HG02973 (cell line): Measurements from ENCODE around the gene FAM174C.

Source experiments
- ATAC-seq: cut with Tn5 transposase; IDR thresholded peaks from one replicate; pipeline ENCODE4 v1.9.1; 2021; ENCODE audit warnings: moderate library complexity; ENCODE audit not compliant: unreplicated experiment

The FAM174C gene

GRCh38 chr19:1284293-1284978 is 9.1 kb downstream of the FAM174C start:
- no peak for ATAC-seq

GRCh38 chr19:1284979-1285736 is 9.8 kb downstream of the FAM174C start:
- ATAC-seq = no peak

GRCh38 chr19:1285737-1286360 is 10.5 kb downstream of the FAM174C start, which contains the start of gene EFNA2:
TSS of gene EFNA2 (plus strand) at chr19:1285873. CDS start at chr19:1286169, 296 bp downstream.
- no peak for ATAC-seq

- no peak for ATAC-seq
Observed at GRCh38 chr19:1286487-1287353, 11.4 kb downstream of the FAM174C start.

- no peak for ATAC-seq
Observed at GRCh38 chr19:1287354-1288225, 12.3 kb downstream of the FAM174C start.

GRCh38 chr19:1288226-1288612 is 12.9 kb downstream of the FAM174C start:
- no peak for ATAC-seq

- no peak for ATAC-seq
Observed at GRCh38 chr19:1288833-1289685, 13.7 kb downstream of the FAM174C start.

GRCh38 chr19:1289686-1290025 is 14.3 kb downstream of the FAM174C start:
- no peak for ATAC-seq

- ATAC-seq = no peak
Observed at GRCh38 chr19:1290196-1290702, 14.9 kb downstream of the FAM174C start.

GRCh38 chr19:1290703-1291651 is 15.6 kb downstream of the FAM174C start:
- no peak for ATAC-seq

- no peak for ATAC-seq
Observed at GRCh38 chr19:1291761-1292418, 16.6 kb downstream of the FAM174C start.

GRCh38 chr19:1292419-1293151 is 17.3 kb downstream of the FAM174C start:
- no peak for ATAC-seq

- ATAC-seq = no peak
Observed at GRCh38 chr19:1293782-1294604, 18.7 kb downstream of the FAM174C start.

- no peak for ATAC-seq
Observed at GRCh38 chr19:1294688-1295087, 19.4 kb downstream of the FAM174C start.

- no peak for ATAC-seq
Observed at GRCh38 chr19:1295169-1296012, 20.1 kb downstream of the FAM174C start.
